Uterus (tissue), 4 donors: ENCODE results near the gene PID1. TPM values are rescaled to one million over a fixed set of nuclear protein-coding genes. Genes with fewer than 3 reads are reported as not detected.
"Not testable (repeated sequence)": the region's sequence is repeated elsewhere in the genome, so short reads cannot be mapped to it uniquely, and the experiment has no call there.

Source experiments
- DNase-seq, 2 donors: peaks; one replicate each; pipeline ENCODE4 v3.0.0-alpha.2; 2019 to 2020
- H3K27ac ChIP-seq, 2 donors: fragments of 200-600 bp; sonication (generic); 1 replicate in 1 of 2; 2 replicates in 1 of 2; pipeline ENCODE4 v1.5.1; 2016 to 2018
- H3K27me3 ChIP-seq, 2 donors: fragments of 200-600 bp; sonication (generic); one replicate each; pipeline ENCODE4 v1.5.1; 2018 to 2019; ENCODE audit warnings: control low read depth in 1 of 2
- H3K36me3 ChIP-seq, 2 donors: fragments of 200-600 bp; sonication (generic); one replicate each; pipeline ENCODE4 v1.5.1; 2019; ENCODE audit warnings: control low read depth in 1 of 2
- H3K4me1 ChIP-seq, 2 donors: fragments of 200-600 bp; sonication (generic); one replicate each; pipeline ENCODE4 v1.5.1; 2018 to 2019; ENCODE audit warnings: control low read depth in 1 of 2
- H3K4me3 ChIP-seq, 2 donors: fragments of 200-600 bp; sonication (generic); 1 replicate in 1 of 2; 2 replicates in 1 of 2; pipeline ENCODE4 v1.5.1; 2018 to 2019; ENCODE audit warnings: mild to moderate bottlenecking in 1 of 2
- H3K9me3 ChIP-seq, 2 donors: fragments of 200-600 bp; sonication (generic); one replicate each; pipeline ENCODE4 v1.5.1; 2019; ENCODE audit warnings: control low read depth in 1 of 2
- CTCF ChIP-seq, 4 experiments: fragments of 200-600 bp in 2 of 4; fragments of 450-650 bp in 2 of 4; sonication (generic) in 2 of 4; IDR thresholded peaks; one replicate each; pipeline ENCODE4 v1.5.1; 2016 to 2019; ENCODE audit warnings: antibody characterized with exemption in 4 of 4, mild to moderate bottlenecking in 2 of 4, moderate library complexity in 1 of 4
- POLR2A ChIP-seq, 2 donors: fragments of 450-650 bp; IDR thresholded peaks; one replicate each; pipeline ENCODE4 v1.6.1; 2016; ENCODE audit warnings: antibody characterized with exemption in 2 of 2, mild to moderate bottlenecking in 1 of 2, moderate library complexity in 1 of 2
- intact Hi-C: fragments of 100-400 bp; cut with DNase I; formaldehyde crosslinking; loops from one replicate; pipeline ENCODE4 v1.15.1; 2023; ENCODE audit warnings: low total_unique reads
- total RNA-seq, 4 donors: library from RNA; depleted of rRNA in 3 of 4; stranded (reverse); fragments of >200 nt in 3 of 4; gene quantifications; one replicate each; pipeline versions ENCODE4 v1.1.0 to v1.2.4, GENCODE V29; 2014 to 2023
- donor health status: DM: yes; HTN: yes; CAD: no.

Gene PID1
- total RNA-seq, 4 donors from 2014 or later: 26.4 to 48.5 (median 37.1) TPM

DNA sequence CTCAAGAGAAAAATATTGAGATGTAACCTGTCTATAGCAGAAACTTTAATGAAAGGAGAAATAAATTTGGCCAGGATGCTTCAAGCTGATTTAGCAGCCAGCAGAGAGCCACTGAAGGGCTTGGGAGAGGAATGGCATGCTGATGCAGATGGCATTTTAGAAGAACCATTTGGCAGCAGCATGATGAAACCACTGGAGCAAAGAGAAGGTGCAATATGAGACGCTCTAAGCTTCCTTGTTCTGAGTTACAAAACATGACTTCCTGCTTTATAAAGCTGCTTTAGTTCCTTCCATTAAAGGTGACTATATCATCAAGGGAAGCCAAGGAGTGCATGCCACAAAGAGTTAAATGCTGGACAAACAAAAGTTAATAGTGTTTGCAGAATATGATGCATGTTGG lies 189.7 kb downstream of the PID1 start:
- no peaks in the 10 kb centered on the region for H3K9me3 ChIP-seq
- H3K4me1 ChIP-seq: no peaks in the 10 kb centered on the region
- no peaks in the 10 kb centered on the region for H3K27me3 ChIP-seq
- TF ChIP-seq POLR2A (IDR thresholded peaks at IDR 0.05) (no peak), CTCF (IDR thresholded peaks at IDR 0.05) (no peak)
- intact Hi-C loops: no loop called here
- no peak for DNase-seq
- no peak overlapping the region for H3K4me3 ChIP-seq
- H3K27ac ChIP-seq: no peak overlapping the region
- no peaks in the 10 kb centered on the region for H3K36me3 ChIP-seq

DNA sequence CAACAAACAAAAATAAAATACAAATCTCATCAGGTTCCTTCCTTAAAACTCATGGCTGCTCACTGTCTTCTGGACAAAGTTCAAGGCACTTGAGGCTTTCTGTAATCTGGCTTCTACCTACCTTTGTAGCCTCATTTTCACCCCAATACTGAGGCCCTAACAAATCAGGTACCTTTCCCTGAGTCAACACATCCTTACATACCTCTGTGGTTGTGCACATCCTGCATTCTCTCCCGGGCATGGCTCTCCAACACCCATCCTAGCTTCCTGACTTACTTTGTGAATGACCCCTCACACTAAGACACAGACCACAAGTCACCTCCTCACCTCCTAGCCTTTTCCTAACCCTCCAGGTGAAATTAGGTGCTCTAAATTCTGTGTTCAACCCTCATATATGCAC lies 190.9 kb downstream of the PID1 start:
- no peaks in the 10 kb centered on the region for H3K36me3 ChIP-seq
- H3K4me1 ChIP-seq: no peaks in the 10 kb centered on the region
- intact Hi-C loops: no loop called here
- no peaks in the 10 kb centered on the region for H3K27me3 ChIP-seq
- H3K4me3 ChIP-seq: no peak overlapping the region
- no peaks in the 10 kb centered on the region for H3K9me3 ChIP-seq
- no peak for DNase-seq
- H3K27ac ChIP-seq: no peak overlapping the region
- TF ChIP-seq CTCF (IDR thresholded peaks at IDR 0.05) (no peak), POLR2A (IDR thresholded peaks at IDR 0.05) (no peak)

GRCh38 chr2:229076886-229077285 lies 194.2 kb downstream of the PID1 start:
- H3K9me3 ChIP-seq, intact Hi-C loops, H3K36me3 ChIP-seq, H3K27me3 ChIP-seq, H3K4me1 ChIP-seq, DNase-seq, H3K4me3 ChIP-seq, H3K27ac ChIP-seq: not testable (repeated sequence)

DNA sequence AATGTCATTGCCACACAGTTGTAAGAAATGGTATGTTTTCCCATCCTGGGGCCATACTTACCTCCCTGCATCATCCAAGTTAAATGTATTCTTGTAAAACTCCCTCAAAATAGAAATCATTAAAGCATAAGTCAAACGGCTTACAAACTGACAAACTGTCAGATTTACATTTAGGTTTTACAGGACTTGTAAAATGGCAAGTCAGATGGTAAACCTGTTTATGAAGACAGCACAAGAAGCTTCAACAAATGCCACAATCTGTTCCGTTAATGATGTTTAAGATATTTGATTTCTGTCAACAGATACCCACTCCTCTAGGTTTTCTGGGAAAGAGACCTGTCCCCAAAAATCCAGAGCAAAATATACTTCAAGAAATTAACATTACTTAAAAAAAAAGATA lies 197.2 kb downstream of the PID1 start:
- Histone ChIP-seq H3K27ac (no peak overlapping the region), H3K4me3 (no peak overlapping the region), H3K4me1 (no peaks in the 10 kb centered on the region), H3K9me3 (no peaks in the 10 kb centered on the region), H3K36me3 (no peaks in the 10 kb centered on the region), H3K27me3 (no peaks in the 10 kb centered on the region)
- DNase-seq: no peak
- intact Hi-C loops: no loop called here
- TF ChIP-seq POLR2A (IDR thresholded peaks at IDR 0.05) (no peak), CTCF (IDR thresholded peaks at IDR 0.05) (no peak)

DNA sequence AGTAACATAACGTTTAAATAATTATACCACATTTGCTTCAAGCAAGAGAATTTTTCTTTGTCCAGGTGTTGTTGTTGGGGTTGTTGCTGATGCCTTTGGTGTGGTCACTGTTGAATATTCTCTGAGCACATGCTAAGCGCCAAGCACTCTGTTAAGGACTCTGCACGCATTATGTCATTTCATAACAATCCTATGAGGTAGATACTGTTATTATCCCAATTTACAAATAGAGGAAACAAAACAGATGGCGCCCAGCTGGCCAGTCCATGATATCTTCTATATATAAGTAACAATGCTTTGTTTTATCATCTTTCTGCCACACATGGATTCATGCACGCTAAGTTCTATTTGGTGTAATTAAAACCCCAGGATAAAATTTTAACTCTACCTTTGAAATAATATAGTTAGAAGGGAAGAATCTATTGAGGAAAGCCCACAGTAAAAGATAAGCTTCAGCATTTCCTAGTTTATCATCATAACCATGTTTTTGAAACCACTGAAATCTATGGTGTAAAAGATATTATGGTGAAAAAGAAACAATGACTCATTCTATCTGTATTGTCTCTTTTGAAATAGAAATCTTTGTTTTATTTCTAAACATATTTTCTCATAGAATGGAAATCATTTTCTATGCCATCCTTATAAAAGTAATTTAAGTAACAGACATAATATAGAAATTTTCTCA lies 199.7 kb downstream of the PID1 start:
- H3K9me3 ChIP-seq: no peaks in the 10 kb centered on the region
- TF ChIP-seq CTCF (IDR thresholded peaks at IDR 0.05) (no peak), POLR2A (IDR thresholded peaks at IDR 0.05) (no peak)

More for the DNA sequence above, 199.7 kb downstream of the PID1 start:
- intact Hi-C loops: no loop called here
- Histone ChIP-seq H3K4me3 (no peak overlapping the region), H3K27me3 (no peaks in the 10 kb centered on the region), H3K36me3 (no peaks in the 10 kb centered on the region), H3K27ac (no peak overlapping the region), H3K4me1 (no peaks in the 10 kb centered on the region)
- no peak for DNase-seq
